GM21786 (cell line): ENCODE results near the gene PRPF40B.
A peak's percentile ranks its signal among the peaks of the same experiment; 100 is the strongest.

Source experiments
- ATAC-seq: cut with Tn5 transposase; IDR thresholded peaks from one replicate; pipeline ENCODE4 v1.9.1; 2021; ENCODE audit not compliant: unreplicated experiment

PRPF40B gene

DNA sequence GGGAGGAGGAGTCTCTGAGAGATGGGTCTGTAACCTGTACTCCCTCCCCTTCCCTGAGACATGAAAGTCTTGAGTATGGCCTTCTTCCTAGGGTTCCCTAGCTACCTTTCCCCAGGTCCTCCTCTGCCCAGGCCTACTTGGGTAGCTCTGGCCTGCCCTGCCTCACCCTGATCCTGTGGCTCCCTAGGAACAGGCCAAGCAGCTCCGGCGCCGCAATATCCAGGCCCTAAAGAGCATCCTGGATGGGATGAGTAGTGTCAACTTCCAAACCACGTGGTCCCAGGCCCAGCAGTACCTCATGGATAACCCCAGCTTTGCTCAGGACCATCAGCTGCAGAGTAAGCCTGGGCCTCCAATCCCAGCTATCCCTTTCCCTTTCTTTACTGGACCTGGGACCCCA, 12.3 kb downstream of the PRPF40B start:
- no peak for ATAC-seq

DNA sequence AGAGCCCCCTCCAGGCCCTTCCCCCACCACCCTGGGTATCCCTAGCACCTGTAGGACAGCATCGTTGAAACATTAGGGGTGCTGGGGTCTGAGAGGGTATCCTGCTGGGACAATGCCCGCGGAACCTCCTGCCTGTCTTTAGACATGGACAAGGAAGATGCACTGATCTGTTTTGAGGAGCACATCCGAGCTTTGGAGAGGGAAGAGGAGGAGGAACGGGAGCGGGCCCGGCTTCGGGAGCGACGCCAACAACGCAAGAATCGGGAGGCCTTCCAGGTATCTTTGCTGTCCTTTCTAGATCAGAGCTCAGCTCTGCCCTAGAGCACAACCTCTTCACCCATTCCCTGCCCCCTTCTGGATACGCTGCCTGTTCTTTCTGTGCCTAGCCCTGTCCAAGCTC, 13.2 kb downstream of the PRPF40B start:
- no peak for ATAC-seq

DNA sequence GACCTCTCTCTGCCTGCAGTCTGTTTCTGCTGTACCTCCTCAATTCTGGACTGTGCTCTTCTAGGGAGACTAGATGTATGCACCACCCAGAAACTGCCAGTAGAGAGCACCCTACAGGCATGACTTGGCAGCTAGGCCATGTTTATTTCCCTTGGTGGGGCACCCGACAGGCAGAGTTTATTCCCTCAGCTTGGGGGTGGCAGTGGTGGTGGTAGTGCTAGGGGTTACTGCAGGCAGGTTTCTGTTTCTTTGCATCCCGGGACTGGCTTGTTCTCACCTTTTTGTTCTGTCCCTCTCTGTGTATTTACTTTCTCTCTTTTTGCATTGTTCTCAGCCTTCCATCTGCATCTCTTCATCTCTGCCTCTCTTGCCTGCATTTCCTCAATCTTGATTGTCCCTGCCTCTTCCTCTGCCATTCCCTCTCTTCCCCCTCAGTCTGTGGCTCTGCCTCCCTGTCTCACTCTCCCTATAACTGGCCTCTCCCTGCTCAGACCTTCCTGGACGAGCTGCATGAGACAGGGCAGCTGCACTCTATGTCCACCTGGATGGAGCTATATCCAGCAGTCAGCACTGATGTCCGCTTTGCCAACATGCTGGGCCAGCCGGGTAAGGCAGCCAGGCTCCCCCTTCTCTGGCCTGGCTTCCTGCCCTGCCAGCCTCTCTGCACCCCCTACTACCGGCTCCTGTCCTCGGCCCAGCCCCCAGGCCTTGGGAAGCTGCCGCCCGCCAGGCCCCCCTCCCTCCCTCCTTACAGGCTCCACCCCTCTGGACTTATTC, 13.8 kb downstream of the PRPF40B start:
- peak; percentile 74 for ATAC-seq

DNA sequence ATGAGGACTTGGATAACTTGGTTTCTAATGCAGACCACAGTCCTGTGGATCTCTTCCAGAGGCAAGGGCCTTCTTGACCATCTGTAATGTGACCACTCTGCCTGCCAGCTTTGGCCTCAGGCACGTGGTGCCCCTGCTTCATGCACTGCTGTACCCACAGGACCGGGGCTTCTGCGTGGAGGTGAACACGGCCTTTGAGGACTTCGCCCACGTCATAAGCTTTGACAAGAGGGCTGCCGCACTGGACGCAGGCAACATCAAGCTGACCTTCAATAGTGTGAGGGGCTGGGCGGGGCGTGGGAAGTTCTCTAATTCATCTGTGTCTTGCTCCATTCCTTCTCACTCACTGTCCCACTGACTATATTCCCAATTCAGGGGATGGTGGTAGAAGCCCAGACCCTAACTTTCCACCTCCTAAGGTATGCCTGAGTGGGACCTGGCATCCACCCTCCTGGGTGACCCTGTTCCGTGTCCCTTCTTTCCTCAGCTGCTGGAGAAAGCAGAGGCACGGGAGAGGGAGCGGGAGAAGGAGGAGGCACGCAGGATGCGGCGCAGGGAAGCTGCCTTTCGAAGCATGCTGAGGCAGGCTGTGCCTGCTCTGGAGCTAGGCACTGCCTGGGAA, 18.5 kb downstream of the PRPF40B start:
- ATAC-seq: no peak

DNA sequence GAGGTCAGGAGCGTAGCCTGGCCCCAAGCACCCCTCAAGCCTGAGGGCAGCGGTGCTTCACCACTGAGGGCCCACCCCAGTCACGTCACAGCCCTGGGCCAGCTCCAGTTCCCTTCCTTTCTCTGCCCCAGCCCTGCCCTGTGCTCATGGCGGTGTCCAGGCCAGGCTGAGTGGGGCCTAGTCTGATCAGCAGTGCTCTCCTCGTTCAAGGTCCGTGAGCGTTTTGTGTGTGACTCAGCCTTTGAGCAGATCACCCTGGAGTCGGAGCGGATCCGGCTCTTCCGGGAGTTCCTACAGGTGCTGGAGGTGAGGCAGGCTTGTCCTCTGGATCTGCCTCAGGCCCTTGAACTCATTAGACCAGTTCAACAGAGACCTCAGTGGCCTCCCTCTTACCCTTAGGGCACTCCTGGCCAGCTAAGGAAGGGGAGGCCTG, 19.0 kb downstream of the PRPF40B start:
- no peak for ATAC-seq

DNA sequence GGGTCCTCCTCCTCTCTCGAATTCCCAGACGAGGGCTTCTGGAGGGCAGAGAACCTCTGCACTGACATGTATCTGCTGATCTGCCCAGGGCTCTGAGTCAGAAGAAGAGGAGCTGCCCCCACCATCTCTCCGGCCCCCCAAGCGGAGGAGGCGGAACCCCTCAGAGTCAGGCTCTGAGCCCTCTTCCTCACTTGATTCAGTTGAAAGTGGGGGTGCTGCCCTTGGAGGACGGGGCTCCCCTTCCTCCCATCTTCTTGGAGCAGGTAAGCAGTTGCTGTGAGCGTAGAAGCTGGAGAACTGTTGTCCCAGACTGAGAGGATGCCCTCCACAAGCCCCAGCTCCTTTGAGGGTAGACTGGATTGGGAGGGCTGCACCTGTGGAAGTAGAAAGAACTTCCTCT, 19.8 kb downstream of the PRPF40B start:
- no peak for ATAC-seq

DNA sequence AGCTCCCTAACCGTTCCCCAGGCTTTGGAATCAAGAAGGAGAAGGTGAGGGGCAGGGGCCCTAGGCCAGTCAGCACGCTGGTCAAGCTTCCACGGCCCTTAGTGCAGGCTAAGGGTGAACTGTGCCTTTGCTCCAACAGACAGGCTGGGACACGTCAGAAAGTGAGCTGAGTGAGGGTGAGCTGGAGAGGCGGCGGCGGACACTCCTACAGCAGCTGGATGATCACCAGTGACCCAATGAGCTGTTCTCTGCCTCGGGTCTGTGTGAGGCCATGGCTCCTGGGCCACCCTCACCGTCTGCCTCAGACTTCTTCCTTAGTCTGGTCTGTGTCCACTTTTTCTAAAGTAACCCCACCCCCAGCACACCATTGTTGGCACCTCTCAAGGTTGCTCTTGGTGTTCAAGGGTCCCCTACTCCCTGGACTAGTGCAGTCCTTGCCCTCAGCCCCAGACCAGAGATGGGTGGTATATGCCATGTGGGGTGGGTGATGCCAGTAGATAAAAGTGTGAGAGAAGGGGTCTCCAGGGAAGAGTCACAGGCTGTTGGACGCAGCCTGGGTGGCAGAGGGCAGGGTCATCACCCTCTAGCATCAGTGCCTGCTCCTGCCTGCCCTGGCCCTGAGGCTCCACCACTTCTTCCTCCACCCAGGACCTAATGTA, 20.7 kb downstream of the PRPF40B start:
- no peak for ATAC-seq

DNA sequence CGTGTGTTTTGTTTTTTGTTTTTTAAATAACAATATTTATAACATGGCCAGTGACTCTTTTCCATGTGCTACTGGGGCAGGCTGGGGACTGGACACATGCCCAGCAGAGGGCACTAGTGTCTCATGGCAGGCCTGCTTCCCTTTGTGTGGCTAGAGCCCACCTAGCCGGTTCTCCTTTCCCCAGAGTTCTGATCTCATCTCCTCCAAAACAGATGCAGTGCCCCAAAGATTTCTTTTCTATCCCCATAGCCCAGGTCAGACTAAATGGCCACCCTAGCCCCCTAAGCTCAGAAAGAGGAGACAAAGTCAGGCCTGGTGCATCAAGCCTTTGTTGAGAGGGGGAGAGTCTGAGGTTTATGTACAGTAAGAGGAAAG, 21.2 kb downstream of the PRPF40B start:
- no peak for ATAC-seq

DNA sequence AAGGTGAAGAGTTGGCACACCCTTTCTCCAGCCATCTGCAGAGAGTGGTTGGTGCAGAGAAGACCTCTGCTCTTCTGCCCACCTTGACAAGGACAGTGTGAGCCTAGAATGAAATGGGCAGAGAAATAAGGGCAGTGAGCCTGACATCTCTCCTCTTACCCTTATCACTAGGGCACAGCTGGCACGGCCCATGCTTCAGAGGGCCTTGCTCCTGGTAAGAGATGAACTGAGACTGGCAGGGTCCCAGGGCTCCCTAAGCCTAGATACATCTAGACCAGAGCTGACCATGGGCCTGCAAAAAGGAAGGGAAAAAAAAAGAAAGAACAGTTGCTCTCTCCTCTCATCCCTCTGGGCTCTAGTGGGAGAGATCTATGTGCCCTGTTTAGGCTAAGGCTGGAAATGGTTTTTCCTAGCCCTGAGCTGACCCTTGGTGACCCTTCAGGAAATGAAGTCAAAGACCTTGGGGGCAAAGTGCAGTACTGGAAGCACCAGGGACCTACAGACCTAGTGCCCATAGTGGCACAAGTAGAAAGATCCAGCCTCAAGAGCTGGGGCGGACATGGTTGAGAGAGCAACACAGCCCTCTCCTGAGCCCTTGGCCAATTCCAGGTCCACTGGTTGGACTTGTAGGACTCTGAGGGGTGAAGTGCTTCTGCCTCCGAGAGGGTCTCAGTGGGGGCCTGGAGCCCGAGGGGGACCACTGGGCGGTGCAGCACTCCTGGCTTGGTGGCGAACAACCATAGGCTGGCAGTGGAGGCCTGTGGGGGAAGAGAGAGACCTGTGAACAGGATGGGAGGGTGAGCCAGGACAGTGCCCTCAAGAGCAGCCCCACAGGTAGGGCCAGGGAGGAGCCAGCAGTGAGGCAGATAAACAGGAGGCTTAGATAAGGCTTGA, 22.0 kb downstream of the PRPF40B start:
- ATAC-seq: no peak

DNA sequence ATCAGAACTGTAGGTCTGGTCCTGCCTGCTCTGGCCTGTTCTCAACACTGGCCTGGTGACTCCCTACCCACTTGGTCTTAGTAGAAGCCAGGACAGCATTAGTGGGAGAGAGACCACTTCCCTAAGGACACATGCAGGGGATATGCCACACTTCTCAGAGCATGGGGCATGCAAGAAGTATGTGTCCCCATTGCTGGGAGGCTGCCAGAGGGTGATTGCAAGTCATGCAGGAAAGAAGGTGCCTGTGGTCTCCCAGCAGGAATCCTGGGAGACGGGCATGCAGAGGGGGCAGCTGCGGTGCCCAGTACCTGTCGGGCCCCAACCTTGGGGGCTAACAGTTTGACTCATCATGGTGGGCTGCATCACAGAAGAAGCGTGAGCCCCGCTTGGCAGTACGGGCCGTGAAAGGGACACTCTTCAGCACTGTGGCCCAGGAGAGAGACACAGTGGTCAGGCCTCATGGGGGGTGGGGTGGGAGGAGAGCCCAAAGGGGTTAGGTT, 23.0 kb downstream of the PRPF40B start:
- no peak for ATAC-seq

DNA sequence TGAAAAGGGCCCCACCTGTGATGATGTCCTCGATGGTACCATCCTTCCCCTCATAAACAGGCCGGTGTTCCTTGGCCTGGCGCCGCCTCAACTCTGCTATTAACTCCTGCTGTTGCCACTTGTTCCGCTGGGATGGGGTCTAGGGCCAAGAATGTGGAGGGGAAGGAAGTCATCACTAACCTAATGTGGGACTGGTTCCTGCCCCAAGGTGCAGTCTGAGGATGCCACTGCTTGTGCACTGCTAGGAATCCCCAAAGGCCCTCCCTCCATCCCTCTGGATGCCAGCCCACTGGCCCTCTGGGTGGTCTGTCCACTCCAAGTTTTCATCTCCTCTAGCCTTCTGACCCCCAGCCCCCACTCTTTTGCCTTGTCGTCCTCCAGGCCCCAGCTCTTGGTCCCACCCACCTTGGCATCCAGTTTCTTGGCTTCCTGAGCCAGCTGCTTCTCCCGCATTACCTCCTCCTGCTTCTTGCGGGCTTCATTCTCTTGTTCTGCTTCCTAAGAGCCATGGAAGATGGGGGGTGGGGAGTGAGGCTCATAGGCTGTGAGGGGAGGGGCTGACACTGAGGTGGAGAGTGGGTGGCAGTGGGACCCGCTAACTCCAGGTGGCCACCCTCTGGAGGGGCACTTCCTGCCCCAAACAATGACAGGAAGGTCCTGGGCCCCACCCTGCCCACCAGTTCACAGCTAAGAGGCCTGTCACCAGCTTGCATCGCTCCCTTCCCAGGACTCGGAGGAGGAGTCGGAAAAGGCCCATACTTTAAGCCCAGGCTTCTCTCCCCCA, 23.7 kb downstream of the PRPF40B start:
- ATAC-seq: no peak

DNA sequence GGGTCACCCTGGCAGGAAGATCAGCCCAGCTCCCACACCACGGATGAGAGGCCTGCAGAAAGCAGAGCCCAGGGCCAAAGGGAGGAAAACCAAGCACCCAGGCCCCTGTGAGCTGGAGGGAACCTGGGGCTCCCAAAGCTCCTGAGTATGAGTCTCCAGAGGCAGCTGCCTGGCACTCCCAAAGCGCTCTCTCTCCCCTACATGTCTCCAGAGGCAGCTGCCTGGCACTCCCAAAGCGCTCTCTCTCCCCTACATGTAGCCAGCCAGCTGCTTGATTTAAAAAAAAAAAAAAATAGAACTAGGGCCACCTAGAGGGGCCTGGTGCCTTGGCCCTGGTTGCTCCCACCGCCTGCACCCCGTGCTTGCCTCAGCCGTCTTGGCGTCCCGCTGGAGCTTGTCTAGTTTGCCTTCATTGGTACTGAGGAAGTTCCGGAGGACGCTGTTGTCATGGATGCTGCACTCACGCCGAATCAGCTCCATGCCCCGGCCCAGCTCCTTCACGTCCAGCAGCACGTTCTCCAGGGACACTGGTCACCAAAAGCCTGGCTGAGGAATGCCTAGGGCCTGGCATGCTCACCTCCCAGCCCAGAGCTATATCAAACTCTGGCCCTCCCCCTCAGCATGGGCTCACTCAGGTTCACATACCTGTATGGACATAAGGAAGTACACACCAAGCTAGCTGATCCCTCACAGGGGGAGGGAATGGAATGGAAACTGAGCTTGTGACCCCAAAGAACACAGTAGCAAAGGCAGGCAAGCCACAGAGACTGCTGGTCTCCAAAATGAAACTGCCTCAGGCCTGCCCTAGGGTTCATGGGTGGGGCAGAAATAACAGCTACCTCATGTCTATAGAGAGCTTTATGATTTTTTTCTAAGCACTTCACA, 24.7 kb downstream of the PRPF40B start:
- ATAC-seq: no peak

DNA sequence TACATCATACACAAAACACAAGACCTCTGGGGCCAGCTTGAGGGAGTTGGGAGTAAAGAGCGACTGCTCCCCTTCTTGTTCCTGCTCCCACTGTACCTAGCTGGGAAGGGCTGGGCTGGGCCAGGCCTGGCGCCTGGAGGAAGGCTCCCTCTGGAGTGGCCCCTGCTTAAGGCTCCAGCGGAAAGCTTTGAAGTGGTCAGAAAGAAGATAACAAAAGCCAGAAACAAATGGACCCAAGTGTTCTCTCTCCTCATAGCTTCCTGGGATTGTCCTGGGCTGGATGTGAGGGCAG, 25.3 kb downstream of the PRPF40B start:
- no peak for ATAC-seq

DNA sequence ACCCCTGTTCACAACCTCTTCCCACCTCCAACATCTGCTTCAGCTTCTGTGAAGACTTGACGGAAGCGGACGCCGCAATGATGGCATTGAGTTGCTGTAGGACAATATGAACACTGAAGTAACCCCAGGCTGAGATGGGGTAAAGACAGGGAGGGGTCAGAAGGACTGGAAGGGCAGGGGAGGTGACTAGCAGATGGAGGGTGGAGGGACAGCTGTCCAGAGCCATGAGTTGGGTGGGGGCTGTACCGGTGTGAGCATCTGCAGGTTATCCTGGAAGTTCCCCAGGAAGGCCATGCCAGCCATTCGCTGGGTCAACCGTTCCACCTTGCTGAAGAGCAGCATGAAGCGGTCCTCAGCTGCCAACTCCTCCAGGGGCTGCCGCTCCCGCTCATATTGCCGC, 26.1 kb downstream of the PRPF40B start:
- ATAC-seq: no peak

DNA sequence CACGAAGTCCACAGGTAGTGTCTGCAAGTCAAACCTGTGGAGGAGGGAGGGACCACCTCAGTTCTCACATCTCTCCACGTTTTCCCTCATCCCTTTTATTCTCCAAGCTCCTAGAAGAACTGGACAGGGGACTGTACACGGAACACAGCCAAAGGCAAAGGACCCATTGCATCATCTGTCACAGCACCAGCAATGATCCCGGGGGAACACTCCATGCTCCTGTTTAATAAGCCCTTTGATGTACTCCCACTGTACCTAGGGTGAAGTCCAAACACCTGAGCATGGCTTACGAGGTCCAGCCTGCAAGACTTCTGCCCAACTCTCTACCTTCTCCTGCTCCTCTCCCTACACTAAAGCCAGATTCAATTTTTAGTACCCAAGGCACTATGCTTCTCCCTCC, 26.5 kb downstream of the PRPF40B start:
- no peak for ATAC-seq

DNA sequence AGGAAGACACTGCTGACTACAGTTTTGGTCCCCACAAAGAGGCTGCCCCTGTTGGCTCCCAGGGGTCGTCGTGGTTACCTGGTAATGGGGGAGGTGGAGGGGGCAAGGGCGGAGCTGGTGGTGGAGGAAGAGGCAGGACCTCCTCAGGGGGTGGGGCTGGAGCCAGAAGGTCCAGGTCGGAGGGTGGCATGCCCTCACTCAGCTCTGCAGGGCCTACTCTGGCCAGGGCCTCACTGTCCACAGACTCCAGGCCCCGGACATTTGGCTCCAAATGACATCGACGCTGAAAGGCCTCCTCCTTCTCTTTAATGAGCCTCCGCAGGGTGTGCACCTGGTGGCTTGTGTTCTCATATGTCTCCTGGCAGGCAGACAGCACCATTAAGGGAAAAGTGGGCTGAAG, 28.5 kb downstream of the PRPF40B start:
- ATAC-seq: no peak

DNA sequence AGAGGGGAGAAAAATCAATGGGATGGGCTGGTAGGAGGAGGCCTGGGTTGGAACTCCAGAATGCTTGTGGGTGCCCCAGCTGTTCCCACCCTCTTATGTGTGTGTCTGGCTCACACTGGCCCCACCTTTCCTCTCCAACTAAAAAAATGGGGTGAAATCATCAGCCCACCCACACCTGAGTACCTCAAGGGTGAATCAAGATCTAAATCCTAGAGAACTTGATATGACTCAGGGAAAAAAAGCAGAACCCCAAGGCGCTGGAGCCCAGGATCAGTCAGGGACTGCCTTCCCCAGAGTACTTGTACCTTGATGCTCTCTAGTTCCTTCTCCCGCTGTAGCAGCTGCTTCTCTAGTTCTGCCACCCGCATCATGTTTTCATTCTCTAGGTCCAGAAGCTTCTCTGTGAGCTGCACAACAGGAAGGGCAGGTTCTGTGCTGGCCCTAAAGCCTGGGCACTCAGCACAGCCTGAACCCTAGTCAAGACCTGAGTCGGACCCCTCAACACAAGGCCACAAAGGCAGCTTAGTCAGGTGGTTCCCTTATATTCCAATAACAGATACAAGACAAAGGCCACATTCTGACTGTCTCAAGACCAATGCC, 29.7 kb downstream of the PRPF40B start:
- ATAC-seq: no peak

DNA sequence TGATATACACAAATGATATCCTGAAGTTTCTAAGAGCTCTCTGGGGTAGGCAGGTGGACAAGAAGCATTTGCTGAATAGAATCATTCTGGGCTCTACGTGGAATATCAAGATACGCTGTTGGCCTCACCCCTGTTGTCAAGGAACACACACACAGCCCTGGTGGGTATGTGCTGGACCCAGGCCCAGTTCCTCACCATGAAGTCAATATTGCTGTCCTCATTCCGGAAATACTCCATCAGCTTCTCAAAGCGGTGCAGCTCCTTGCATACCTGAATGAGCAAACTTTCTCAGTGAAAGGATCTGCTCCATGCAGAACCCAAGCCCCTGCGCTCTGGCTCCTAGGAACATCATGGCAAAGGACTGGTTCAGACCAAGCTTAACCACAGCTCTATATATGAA, 31.4 kb downstream of the PRPF40B start:
- no peak for ATAC-seq

DNA sequence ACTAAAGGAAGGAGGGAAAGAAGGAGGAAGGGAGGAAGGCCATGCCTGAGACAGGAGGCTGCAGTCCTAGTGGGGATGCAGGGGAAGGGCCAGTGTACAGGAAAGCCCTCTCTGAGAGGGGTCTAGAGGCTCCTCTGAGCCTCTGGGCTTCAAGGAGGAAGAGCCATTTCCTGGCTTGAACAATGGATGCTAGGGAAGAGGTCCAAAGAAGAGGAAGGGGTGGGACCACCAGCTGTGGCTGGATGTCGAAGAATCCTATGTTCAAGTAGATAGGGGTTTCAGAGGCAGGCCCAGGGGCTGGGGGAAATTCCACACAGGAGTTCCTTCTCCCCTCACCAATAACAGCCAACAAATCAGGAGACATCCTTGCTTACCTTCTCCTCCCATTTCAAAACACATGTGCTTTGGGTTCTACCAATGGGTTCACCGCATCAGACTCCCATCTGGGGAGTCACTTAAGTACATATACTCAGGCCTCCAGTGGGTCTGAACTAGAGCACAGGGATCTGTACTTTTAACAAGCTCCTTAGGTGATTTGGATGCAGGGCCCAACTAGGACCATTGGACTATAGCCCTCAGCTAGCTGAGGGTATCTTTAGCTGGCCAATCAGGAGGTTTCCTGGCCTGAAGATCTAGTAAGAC, 32.4 kb downstream of the PRPF40B start:
- ATAC-seq: no peak
